ENCODE results near the gene CDK13.

GRCh38 chr7:39973801-39974200 lies 23.7 kb downstream of the CDK13 start:
- TF ChIP-seq CTCF (IDR thresholded peaks at IDR 0.05) (no peak), POLR2A (IDR thresholded peaks at IDR 0.05) (no peak)
